Activated T-helper 17 cell treated with anti-CD3 and anti-CD28 coated beads, Interleukin-2, amount 50 U/mL, for 72 hours (primary cell): ENCODE measurements around the gene STUM. TPM values are rescaled to one million over a fixed set of nuclear protein-coding genes. Genes with fewer than 3 reads are reported as not detected.

Experiments
- ATAC-seq: fragments of 150-1000 bp; cut with Tn5 transposase; replicated peaks from 2 replicates; pipeline ENCODE4 v1.10.0; 2021; ENCODE audit warnings: mild to moderate bottlenecking, moderate library complexity
- H3K27ac Mint-ChIP-seq: one replicate; pipeline ENCODE4 v1.8.0; 2022; ENCODE audit warnings: mixed read lengths
- H3K27me3 Mint-ChIP-seq: one replicate; pipeline ENCODE4 v1.8.0; 2022; ENCODE audit warnings: mixed read lengths
- H3K36me3 Mint-ChIP-seq: one replicate; pipeline ENCODE4 v1.8.0; 2022; ENCODE audit warnings: low read depth, mild to moderate bottlenecking, mixed read lengths
- H3K4me1 Mint-ChIP-seq: one replicate; pipeline ENCODE4 v1.8.0; 2022; ENCODE audit warnings: mixed read lengths
- H3K4me3 Mint-ChIP-seq: one replicate; pipeline ENCODE4 v1.8.0; 2022; ENCODE audit warnings: mild to moderate bottlenecking, mixed read lengths
- H3K9me3 Mint-ChIP-seq: one replicate; pipeline ENCODE4 v1.8.0; 2022; ENCODE audit warnings: mixed read lengths
- total RNA-seq, 2 donors: library from RNA; stranded (reverse); gene quantifications; one replicate each; pipeline ENCODE4 v1.2.3, GENCODE V29; 2022

Gene STUM
- total RNA-seq, 2 donors from 2014 or later: not detected

DNA sequence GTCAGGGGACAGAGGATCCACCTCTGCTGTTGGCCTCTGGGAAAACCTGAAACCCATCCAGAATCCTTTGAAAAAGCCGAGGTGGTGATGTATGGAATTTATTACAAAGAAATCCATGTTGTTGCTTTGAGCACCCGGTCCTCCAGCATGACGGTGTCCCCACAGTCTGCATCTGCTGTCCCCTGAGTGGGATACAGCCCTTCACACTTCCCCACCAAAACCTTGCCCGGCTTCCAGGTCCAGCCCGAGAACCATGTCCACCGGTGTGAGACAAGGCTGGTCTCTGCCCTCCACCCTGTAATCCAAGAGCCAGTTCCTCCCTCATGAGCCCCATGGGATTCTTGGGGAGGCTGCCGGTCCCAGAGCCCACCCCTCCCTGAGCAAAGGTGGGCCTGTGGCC is 70.5 kb downstream of the STUM start:
- Mint-ChIP-seq H3K4me3 (no peak overlapping the region), H3K4me1 (no peaks in the 10 kb centered on the region), H3K27ac (no peak overlapping the region), H3K27me3 (no peaks in the 10 kb centered on the region), H3K9me3 (no peaks in the 10 kb centered on the region), H3K36me3 (no peaks in the 10 kb centered on the region)
- ATAC-seq: no peak

- H3K4me1 Mint-ChIP-seq: peaks cover 6% of the 10 kb centered on the region
- H3K4me3 Mint-ChIP-seq: no peak overlapping the region
- no peak for ATAC-seq
- H3K27me3 Mint-ChIP-seq: no peaks in the 10 kb centered on the region
- peaks cover 9% of the 10 kb centered on the region for H3K36me3 Mint-ChIP-seq
- H3K27ac Mint-ChIP-seq: no peak overlapping the region
- H3K9me3 Mint-ChIP-seq: no peaks in the 10 kb centered on the region
These were observed 73.4 kb downstream of the STUM start for GRCh38 chr1:226622012-226622411.

GRCh38 chr1:226624526-226624925 is 76.0 kb downstream of the STUM start:
- ATAC-seq: no peak
- Mint-ChIP-seq H3K36me3 (peaks cover 9% of the 10 kb centered on the region), H3K27me3 (no peaks in the 10 kb centered on the region), H3K4me1 (peaks cover 11% of the 10 kb centered on the region), H3K4me3 (no peak overlapping the region), H3K9me3 (no peaks in the 10 kb centered on the region), H3K27ac (peak overlapping the region; percentile 41)

- H3K36me3 Mint-ChIP-seq: peaks cover 11% of the 10 kb centered on the region
- peaks cover 11% of the 10 kb centered on the region for H3K4me1 Mint-ChIP-seq
- no peak for ATAC-seq
- H3K9me3 Mint-ChIP-seq: no peaks in the 10 kb centered on the region
- peak overlapping the region; percentile 93 for H3K27ac Mint-ChIP-seq
- no peak overlapping the region for H3K4me3 Mint-ChIP-seq
- H3K27me3 Mint-ChIP-seq: no peaks in the 10 kb centered on the region
These were observed 76.8 kb downstream of the STUM start for GRCh38 chr1:226625326-226625725.

GRCh38 chr1:226625832-226626576 is 77.4 kb downstream of the STUM start:
- Mint-ChIP-seq H3K4me3 (peak overlapping the region; percentile 74), H3K27me3 (no peaks in the 10 kb centered on the region), H3K36me3 (peaks cover 16% of the 10 kb centered on the region), H3K4me1 (peaks cover 11% of the 10 kb centered on the region), H3K27ac (peak overlapping the region; percentile 93), H3K9me3 (no peaks in the 10 kb centered on the region)
- peak; percentile 33 for ATAC-seq

DNA sequence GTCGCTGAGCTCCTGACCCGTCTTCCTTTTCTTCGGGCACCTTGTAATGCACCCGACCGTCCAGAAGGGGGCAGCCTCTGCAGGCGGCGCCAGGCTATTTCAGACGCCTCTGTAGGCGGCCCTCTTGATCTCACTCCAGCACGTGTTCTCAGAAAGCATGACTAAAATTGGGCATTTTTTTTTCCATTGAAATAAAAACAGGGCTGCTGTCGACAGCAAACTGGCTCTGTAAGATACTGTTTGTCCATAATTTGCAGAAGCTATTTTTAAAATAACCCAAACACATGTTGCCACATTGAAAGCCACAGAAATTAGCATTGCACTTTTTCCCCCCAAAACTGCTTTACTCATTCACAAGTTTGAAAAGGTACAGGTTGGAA is 78.0 kb downstream of the STUM start:
- peak overlapping the region; percentile 93 for H3K27ac Mint-ChIP-seq
- ATAC-seq: peak; percentile 81
- peaks cover 11% of the 10 kb centered on the region for H3K4me1 Mint-ChIP-seq
- H3K9me3 Mint-ChIP-seq: no peaks in the 10 kb centered on the region
- H3K4me3 Mint-ChIP-seq: peak overlapping the region; percentile 74
- H3K27me3 Mint-ChIP-seq: no peaks in the 10 kb centered on the region
- H3K36me3 Mint-ChIP-seq: peaks cover 19% of the 10 kb centered on the region

DNA sequence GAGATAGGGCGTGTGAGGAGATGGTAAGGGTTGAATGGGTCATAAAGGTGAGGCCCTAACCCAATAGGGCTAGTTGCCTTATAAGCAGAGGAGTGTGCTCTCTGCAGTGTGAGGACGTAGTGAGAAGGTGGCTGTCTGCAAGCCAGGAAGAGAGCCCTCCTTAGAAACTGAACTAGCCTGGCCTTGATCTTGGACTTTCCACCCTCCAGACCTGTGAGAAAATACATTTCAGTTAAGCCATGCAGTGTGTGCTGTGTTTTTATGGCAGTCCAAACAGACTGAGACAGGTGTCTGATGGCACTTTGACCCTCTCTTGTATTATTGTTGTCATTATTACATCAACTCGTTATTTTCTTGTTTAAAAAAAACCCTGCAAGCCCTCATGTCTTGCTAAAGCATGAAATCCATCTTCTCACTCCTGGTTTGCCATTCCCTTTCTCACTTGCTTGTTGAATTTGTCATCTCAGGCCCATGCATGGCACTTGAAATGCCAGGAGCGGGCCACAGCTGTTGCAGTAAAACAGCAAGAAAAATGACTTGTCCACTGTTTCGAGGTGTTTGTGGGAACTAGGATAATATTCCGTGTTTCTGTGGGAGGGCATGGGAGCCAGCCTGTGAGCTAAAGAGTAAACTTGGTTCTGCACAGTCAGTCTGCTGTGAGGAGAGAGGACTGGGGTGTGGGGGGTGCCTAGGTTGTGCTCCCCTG is 78.6 kb downstream of the STUM start:
- Mint-ChIP-seq H3K9me3 (no peaks in the 10 kb centered on the region), H3K27me3 (no peaks in the 10 kb centered on the region), H3K4me3 (peak overlapping the region; percentile 74), H3K27ac (peak overlapping the region; percentile 93), H3K36me3 (peaks cover 25% of the 10 kb centered on the region), H3K4me1 (peaks cover 11% of the 10 kb centered on the region)
- no peak for ATAC-seq

- ATAC-seq: peak; percentile 73
- H3K4me1 Mint-ChIP-seq: peaks cover 11% of the 10 kb centered on the region
- H3K4me3 Mint-ChIP-seq: peak overlapping the region; percentile 74
- H3K27ac Mint-ChIP-seq: peak overlapping the region; percentile 93
- no peaks in the 10 kb centered on the region for H3K27me3 Mint-ChIP-seq
- no peaks in the 10 kb centered on the region for H3K9me3 Mint-ChIP-seq
- peaks cover 34% of the 10 kb centered on the region for H3K36me3 Mint-ChIP-seq
These were observed 79.5 kb downstream of the STUM start for GRCh38 chr1:226627924-226628611.

- no peaks in the 10 kb centered on the region for H3K9me3 Mint-ChIP-seq
- no peak for ATAC-seq
- peak overlapping the region; percentile 93 for H3K27ac Mint-ChIP-seq
- H3K27me3 Mint-ChIP-seq: no peaks in the 10 kb centered on the region
- no peak overlapping the region for H3K4me3 Mint-ChIP-seq
- peaks cover 39% of the 10 kb centered on the region for H3K36me3 Mint-ChIP-seq
- H3K4me1 Mint-ChIP-seq: peaks cover 11% of the 10 kb centered on the region
These were observed 80.1 kb downstream of the STUM start for GRCh38 chr1:226628612-226629155.

GRCh38 chr1:226629210-226629895 is 80.8 kb downstream of the STUM start:
- Mint-ChIP-seq H3K27me3 (no peaks in the 10 kb centered on the region), H3K4me1 (peaks cover 14% of the 10 kb centered on the region), H3K9me3 (no peaks in the 10 kb centered on the region), H3K27ac (peak overlapping the region; percentile 64), H3K4me3 (no peak overlapping the region), H3K36me3 (peaks cover 44% of the 10 kb centered on the region)
- no peak for ATAC-seq

DNA sequence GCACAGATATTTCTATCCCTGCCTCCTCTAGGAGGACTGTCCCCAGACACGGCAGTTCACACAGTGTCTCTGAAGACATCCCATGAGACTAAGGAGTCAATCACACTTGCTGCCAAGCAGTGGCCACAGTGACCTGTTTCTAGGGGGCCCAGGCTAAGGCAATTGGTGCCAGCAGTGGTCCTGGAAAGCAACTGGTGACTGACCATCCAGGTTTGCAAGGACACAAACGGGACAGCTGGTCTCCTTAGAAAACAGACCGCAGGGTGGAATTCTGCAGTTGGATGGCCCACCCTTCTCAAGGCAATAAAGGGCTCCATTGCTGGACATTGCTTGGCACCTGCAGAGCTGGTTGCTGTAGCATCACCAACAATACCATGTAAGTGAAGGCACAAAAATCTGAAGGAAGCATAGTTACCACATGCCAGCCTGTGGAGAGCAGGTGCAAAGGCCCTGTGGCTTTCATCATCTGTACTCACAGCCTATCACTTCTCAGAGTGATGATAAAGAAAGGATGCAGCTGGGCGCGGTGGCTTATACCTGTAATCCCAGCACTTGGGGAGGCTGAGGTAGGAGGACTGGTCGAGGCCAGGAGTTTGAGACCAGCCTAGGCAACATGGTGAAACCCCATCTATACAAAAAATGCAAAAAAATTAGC is 81.5 kb downstream of the STUM start:
- no peak for ATAC-seq
- no peaks in the 10 kb centered on the region for H3K9me3 Mint-ChIP-seq
- H3K4me3 Mint-ChIP-seq: no peak overlapping the region
- peaks cover 19% of the 10 kb centered on the region for H3K4me1 Mint-ChIP-seq
- peaks cover 49% of the 10 kb centered on the region for H3K36me3 Mint-ChIP-seq
- H3K27me3 Mint-ChIP-seq: no peaks in the 10 kb centered on the region
- H3K27ac Mint-ChIP-seq: peak overlapping the region; percentile 64

DNA sequence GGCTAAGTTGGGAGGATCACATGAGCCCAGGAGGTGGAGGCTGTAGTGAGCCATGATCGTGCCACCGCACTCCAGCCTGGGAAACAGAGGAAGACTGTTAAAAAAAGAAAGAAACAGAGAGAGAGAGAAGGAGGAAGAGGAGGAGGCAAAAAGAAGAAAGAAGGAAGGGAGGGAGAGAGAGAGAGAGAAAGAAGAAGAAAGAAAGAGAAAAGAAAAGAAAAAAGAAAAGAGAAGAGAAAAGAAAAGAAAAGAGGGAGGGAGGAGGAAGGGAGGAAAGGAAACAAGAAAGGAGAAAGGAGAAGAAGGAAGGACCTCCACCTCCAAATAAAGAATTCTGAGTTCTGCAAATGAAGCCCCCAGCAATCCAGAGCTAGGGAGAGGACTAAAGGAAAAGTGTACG is 82.0 kb downstream of the STUM start:
- Mint-ChIP-seq H3K36me3 (peaks cover 55% of the 10 kb centered on the region), H3K27me3 (no peaks in the 10 kb centered on the region), H3K27ac (peak overlapping the region; percentile 64), H3K4me3 (no peak overlapping the region), H3K4me1 (peaks cover 24% of the 10 kb centered on the region), H3K9me3 (no peaks in the 10 kb centered on the region)
- no peak for ATAC-seq

DNA sequence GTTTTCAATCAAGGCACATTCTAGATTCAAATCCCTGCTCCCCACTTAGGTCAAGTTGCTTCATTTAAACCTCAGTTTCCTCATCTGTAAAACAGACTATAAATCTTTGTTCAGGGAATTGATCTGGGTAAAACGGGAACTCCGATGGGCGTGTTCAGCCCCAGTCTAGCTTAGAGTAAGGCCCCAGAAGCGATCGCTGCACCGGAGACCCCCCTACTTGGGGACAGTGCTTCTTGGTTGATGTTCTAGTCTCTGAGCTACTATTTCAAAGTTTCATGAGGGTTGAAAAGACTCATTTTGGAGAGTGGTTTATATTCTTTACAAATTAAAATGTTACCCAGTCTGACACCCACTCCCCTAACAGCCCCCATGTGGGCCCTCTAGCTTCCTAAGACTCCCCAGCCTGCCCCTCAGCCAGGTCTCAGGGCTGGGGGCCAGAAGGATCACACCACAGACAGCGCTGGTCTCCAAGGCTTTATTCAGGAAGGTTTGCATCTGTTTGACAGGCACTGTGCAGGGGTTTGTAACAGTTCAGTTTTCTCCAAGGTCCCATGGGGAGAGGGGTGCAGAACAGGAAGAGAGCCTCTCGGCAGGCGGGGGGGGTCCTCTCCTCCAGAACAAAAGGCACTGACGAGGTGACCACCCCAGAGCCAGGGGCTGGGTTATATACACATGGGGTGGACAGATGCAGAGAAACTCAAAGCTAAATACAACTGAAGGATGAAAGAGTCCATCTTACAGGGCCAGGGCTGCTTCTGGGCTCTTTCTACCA is 82.9 kb downstream of the STUM start:
- H3K27me3 Mint-ChIP-seq: no peaks in the 10 kb centered on the region

More for the DNA sequence above, 82.9 kb downstream of the STUM start:
- Mint-ChIP-seq H3K4me3 (no peak overlapping the region), H3K36me3 (peaks cover 57% of the 10 kb centered on the region), H3K9me3 (no peaks in the 10 kb centered on the region), H3K27ac (peak overlapping the region; percentile 64), H3K4me1 (peaks cover 24% of the 10 kb centered on the region)
- no peak for ATAC-seq
